Upper lobe of right lung (tissue), 1 donor: ENCODE results near the gene CSRNP2. TPM values are rescaled to one million over a fixed set of nuclear protein-coding genes. Genes with fewer than 3 reads are reported as not detected.

Experiments
- ATAC-seq: fragments of 200-7000 bp; cut with Tn5 transposase; one replicate; pipeline ENCODE4 v1.9.1; 2020; ENCODE audit warnings: mild to moderate bottlenecking, moderate library complexity
- DNase-seq: peaks from one replicate; pipeline ENCODE4 v3.0.0-alpha.2; 2020
- H3K27ac ChIP-seq: fragments of 200-600 bp; one replicate; pipeline ENCODE4 v1.8.0; 2022
- H3K27me3 ChIP-seq: fragments of 200-600 bp; one replicate; pipeline ENCODE4 v1.8.0; 2022; ENCODE audit warnings: mild to moderate bottlenecking
- H3K36me3 ChIP-seq: fragments of 200-600 bp; one replicate; pipeline ENCODE4 v1.8.0; 2022
- H3K4me1 ChIP-seq: fragments of 200-600 bp; one replicate; pipeline ENCODE4 v1.8.0; 2022
- H3K4me3 ChIP-seq: fragments of 200-600 bp; one replicate; pipeline ENCODE4 v1.8.0; 2022; ENCODE audit warnings: mild to moderate bottlenecking
- H3K9me3 ChIP-seq: fragments of 200-600 bp; one replicate; pipeline ENCODE4 v1.8.0; 2022
- CTCF ChIP-seq: fragments of 200-600 bp; IDR thresholded peaks from one replicate; pipeline ENCODE4 v1.8.0; 2022; ENCODE audit warnings: antibody characterized with exemption
- intact Hi-C: fragments of 100-400 bp; cut with DNase I; formaldehyde crosslinking; loops from one replicate; pipeline ENCODE4 v1.11.0; 2022
- total RNA-seq: library from RNA; stranded (reverse); fragmentation: NEBNext Ultra II Directional; extraction: Animal tissue kit (Norgen Biotek cat#: 25700); gene quantifications from one replicate; pipeline ENCODE4 v1.2.1, GENCODE V29; 2021
- donor health status: DM: no; HTN: yes; CAD: no; lungs with severe emphysema.

CSRNP2 gene
- total RNA-seq, 1 donor from 2014 or later: 34.5 TPM

GRCh38 chr12:51049525-51049924 lies 33.9 kb downstream of the CSRNP2 start:
- no peak for ATAC-seq
- Histone ChIP-seq H3K4me3 (peak overlapping the region; percentile 85), H3K9me3 (no peaks in the 10 kb centered on the region), H3K4me1 (peaks cover 11% of the 10 kb centered on the region), H3K27ac (peak overlapping the region; percentile 95), H3K36me3 (peaks cover 39% of the 10 kb centered on the region), H3K27me3 (no peaks in the 10 kb centered on the region)
- no peak for DNase-seq
- TF ChIP-seq CTCF: no peak
- intact Hi-C loops: no loop called here

GRCh38 chr12:51048661-51049251 lies 34.6 kb downstream of the CSRNP2 start:
- intact Hi-C loops: no loop called here
- TF ChIP-seq CTCF: no peak
- Histone ChIP-seq H3K27ac (peak overlapping the region; percentile 95), H3K4me3 (peak overlapping the region; percentile 85), H3K27me3 (no peaks in the 10 kb centered on the region), H3K36me3 (peaks cover 31% of the 10 kb centered on the region), H3K9me3 (no peaks in the 10 kb centered on the region), H3K4me1 (peaks cover 11% of the 10 kb centered on the region)
- ATAC-seq (no peak), DNase-seq (no peak)

GRCh38 chr12:51047655-51048540 lies 35.5 kb downstream of the CSRNP2 start, which contains the start of gene LETMD1:
Gene LETMD1, plus strand, starts transcription at chr12:51048327. Its CDS starts 30 bp downstream, at chr12:51048357.
- intact Hi-C loops: no loop called here
- TF ChIP-seq CTCF: peak; percentile 93
- Histone ChIP-seq H3K4me1 (peaks cover 11% of the 10 kb centered on the region), H3K27me3 (no peaks in the 10 kb centered on the region), H3K27ac (peak within 1 kb of the TSS; percentile 95), H3K9me3 (no peaks in the 10 kb centered on the region), H3K36me3 (peaks cover 24% of the 10 kb centered on the region), H3K4me3 (peak within 1 kb of the TSS; percentile 85)
- ATAC-seq (peak; percentile 99), DNase-seq (peak; percentile 94)

- intact Hi-C loops: no loop called here
- Histone ChIP-seq H3K9me3 (no peaks in the 10 kb centered on the region), H3K27me3 (no peaks in the 10 kb centered on the region), H3K36me3 (no peaks in the 10 kb centered on the region), H3K27ac (no peak overlapping the region), H3K4me3 (no peak overlapping the region), H3K4me1 (no peaks in the 10 kb centered on the region)
- no peak for DNase-seq
- ATAC-seq: no peak
- TF ChIP-seq CTCF: no peak
Observed at GRCh38 chr12:51036279-51036678, 47.1 kb downstream of the CSRNP2 start.

- Histone ChIP-seq H3K27me3 (no peaks in the 10 kb centered on the region), H3K4me1 (no peaks in the 10 kb centered on the region), H3K4me3 (no peak overlapping the region), H3K9me3 (no peaks in the 10 kb centered on the region), H3K36me3 (no peaks in the 10 kb centered on the region), H3K27ac (no peak overlapping the region)
- TF ChIP-seq CTCF: no peak
- intact Hi-C loops: no loop called here
- DNase-seq (no peak), ATAC-seq (no peak)
Observed at GRCh38 chr12:51033457-51034089, 49.8 kb downstream of the CSRNP2 start.
